ENCODE data around the gene ULK2. TPM values are rescaled to one million over a fixed set of nuclear protein-coding genes. Genes with fewer than 3 reads are reported as not detected.

The ULK2 gene
- total RNA-seq, 1 donor from 2014 or later, result 29.0 TPM

GRCh38 chr17:19755821-19756510 is 111.8 kb downstream of the ULK2 start:
- DNase-seq (ENCODE audit: low spot score, unreplicated experiment), result no peak
- no peaks in the 10 kb centered on the region for H3K9me3 Mint-ChIP-seq (ENCODE audit: low read depth)
- H3K27ac Mint-ChIP-seq, result no peak overlapping the region
- no peaks in the 10 kb centered on the region for H3K4me1 Mint-ChIP-seq (ENCODE audit: low read depth)
- peaks cover 23% of the 10 kb centered on the region for H3K27me3 Mint-ChIP-seq
- H3K4me3 Mint-ChIP-seq (ENCODE audit: low read depth), result no peak overlapping the region
- no peaks in the 10 kb centered on the region for H3K36me3 Mint-ChIP-seq (ENCODE audit: insufficient read depth)
- TF ChIP-seq CTCF (IDR thresholded peaks at IDR 0.05; ENCODE audit: unreplicated experiment), result no peak

- Mint-ChIP-seq H3K4me1 (ENCODE audit: low read depth) (no peaks in the 10 kb centered on the region), H3K4me3 (ENCODE audit: low read depth) (no peak overlapping the region), H3K36me3 (ENCODE audit: insufficient read depth) (no peaks in the 10 kb centered on the region), H3K27ac (no peak overlapping the region), H3K9me3 (ENCODE audit: low read depth) (no peaks in the 10 kb centered on the region), H3K27me3 (peaks cover 21% of the 10 kb centered on the region)
- no peak for DNase-seq (ENCODE audit: low spot score, unreplicated experiment)
- TF ChIP-seq CTCF (IDR thresholded peaks at IDR 0.05; ENCODE audit: unreplicated experiment), result no peak
Measured at GRCh38 chr17:19755392-19755791, 112.3 kb downstream of the ULK2 start.

GRCh38 chr17:19753661-19754463 is 113.9 kb downstream of the ULK2 start:
- Mint-ChIP-seq H3K4me3 (ENCODE audit: low read depth) (no peak overlapping the region), H3K9me3 (ENCODE audit: low read depth) (no peaks in the 10 kb centered on the region), H3K27me3 (peaks cover 21% of the 10 kb centered on the region), H3K4me1 (ENCODE audit: low read depth) (no peaks in the 10 kb centered on the region), H3K27ac (no peak overlapping the region), H3K36me3 (ENCODE audit: insufficient read depth) (no peaks in the 10 kb centered on the region)
- TF ChIP-seq CTCF (IDR thresholded peaks at IDR 0.05; ENCODE audit: unreplicated experiment), result peak; percentile 37
- no peak for DNase-seq (ENCODE audit: low spot score, unreplicated experiment)

- Mint-ChIP-seq H3K4me1 (ENCODE audit: low read depth) (peaks cover 3% of the 10 kb centered on the region), H3K4me3 (ENCODE audit: low read depth) (no peak overlapping the region), H3K27ac (no peak overlapping the region), H3K9me3 (ENCODE audit: low read depth) (no peaks in the 10 kb centered on the region), H3K36me3 (ENCODE audit: insufficient read depth) (no peaks in the 10 kb centered on the region), H3K27me3 (peaks cover 26% of the 10 kb centered on the region)
- no peak for TF ChIP-seq CTCF (IDR thresholded peaks at IDR 0.05; ENCODE audit: unreplicated experiment)
- no peak for DNase-seq (ENCODE audit: low spot score, unreplicated experiment)
Measured at GRCh38 chr17:19753051-19753509, 114.7 kb downstream of the ULK2 start.

- no peaks in the 10 kb centered on the region for H3K9me3 Mint-ChIP-seq (ENCODE audit: low read depth)
- H3K36me3 Mint-ChIP-seq (ENCODE audit: insufficient read depth), result no peaks in the 10 kb centered on the region
- H3K4me3 Mint-ChIP-seq (ENCODE audit: low read depth), result no peak overlapping the region
- H3K27ac Mint-ChIP-seq, result no peak overlapping the region
- no peak for TF ChIP-seq CTCF (IDR thresholded peaks at IDR 0.05; ENCODE audit: unreplicated experiment)
- H3K27me3 Mint-ChIP-seq, result peaks cover 33% of the 10 kb centered on the region
- no peak for DNase-seq (ENCODE audit: low spot score, unreplicated experiment)
- H3K4me1 Mint-ChIP-seq (ENCODE audit: low read depth), result peaks cover 4% of the 10 kb centered on the region
Measured at GRCh38 chr17:19752216-19753050, 115.3 kb downstream of the ULK2 start.

Data from progenitor cell of endocrine pancreas (in vitro differentiated cells).